Kidney tubule cell (primary cell): ENCODE results near the gene GDF11.

Experiments
- DNase-seq: peaks from one replicate; pipeline ENCODE4 v3.0.0-alpha.2; 2018; ENCODE audit warnings: low spot score

The GDF11 gene

DNA sequence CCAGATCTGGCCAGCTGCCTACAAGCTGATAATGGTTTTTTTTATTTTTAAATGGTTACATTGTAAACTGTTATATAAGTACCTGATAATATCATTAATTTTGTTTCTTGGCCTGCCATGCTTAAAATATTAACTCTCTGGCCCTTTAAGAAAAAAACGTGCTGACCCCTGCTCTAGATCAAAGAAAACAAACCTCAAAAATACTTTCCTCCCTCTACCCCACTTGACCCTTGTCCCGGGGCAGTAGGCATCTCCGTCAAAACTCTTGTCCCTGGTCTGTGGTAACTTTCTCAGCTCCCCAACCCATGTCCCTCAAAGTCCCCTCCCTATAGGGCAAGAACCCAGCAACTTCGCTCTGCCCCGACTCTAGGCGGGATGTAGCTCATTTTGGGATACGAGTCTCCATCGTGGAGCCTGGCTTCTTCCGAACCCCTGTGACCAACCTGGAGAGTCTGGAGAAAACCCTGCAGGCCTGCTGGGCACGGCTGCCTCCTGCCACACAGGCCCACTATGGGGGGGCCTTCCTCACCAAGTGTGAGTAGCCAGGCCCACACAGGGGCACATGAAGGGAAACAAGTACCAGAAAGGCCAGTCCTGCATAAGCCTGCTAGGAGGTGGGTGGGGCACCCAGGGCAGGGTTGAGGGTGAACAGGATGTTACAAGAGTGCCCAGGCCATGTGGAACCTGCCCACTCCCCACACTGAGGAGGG lies 19.3 kb upstream of the GDF11 start:
- no peak for DNase-seq

DNA sequence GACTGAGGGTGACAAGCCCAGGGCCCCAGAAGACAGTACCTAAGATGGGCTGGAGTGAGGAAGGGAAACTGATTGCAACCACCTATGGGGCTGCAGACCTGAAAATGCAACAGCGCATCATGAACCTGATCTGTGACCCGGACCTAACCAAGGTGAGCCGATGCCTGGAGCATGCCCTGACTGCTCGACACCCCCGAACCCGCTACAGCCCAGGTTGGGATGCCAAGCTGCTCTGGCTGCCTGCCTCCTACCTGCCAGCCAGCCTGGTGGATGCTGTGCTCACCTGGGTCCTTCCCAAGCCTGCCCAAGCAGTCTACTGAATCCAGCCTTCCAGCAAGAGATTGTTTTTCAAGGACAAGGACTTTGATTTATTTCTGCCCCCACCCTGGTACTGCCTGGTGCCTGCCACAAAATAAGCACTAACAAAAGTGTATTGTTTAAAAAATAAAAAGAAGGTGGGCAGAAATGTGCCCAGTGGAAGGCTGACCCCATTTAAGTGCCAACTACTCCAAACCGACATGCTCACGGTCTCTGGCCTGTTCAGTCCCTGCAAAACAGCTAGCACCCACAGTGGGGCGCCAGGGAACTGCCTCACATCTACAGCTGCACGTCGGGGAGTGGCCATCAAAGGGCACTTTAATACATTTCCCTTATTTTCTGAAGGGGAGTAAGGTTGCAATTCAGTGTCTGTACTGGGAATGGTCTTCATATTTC lies 18.5 kb upstream of the GDF11 start:
- peak; percentile 67 for DNase-seq

DNA sequence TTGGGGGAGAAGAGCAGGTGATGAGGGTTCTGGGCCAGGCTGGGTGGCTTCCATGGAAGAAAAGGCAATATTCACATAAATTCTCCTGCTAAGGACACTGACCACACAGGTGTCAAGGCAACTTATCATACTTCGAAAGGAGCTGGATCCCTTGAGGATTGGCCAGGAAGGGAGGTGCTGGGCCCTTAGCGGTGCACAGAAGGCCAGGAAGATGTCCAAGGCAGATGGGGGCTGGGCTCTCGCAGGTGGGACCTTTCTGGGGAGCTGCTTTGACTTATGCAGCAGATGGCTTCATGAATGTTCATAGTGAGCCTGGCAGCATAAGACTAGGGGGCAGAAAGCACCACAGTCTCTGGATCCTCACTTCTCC lies 18.0 kb upstream of the GDF11 start:
- DNase-seq: no peak

DNA sequence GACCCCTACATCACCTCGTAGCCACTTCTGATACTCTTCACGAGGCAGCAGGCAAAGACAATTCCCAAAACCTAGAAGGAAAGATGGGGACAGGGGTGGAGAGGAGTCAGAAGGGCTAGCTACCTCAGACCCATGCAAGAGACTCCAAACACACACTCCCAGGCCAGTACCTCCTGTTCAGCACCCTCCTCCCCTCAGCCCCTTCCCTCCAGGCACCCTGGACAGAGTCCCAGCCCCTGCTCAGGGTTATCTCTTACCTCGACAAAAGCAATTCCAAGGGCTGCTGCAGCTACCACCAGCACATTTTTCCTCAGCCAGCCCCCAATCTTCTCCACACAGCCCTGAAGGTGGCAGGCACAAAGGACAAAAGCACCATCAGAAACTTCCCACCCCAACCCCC lies 17.4 kb upstream of the GDF11 start:
- DNase-seq: no peak

DNA sequence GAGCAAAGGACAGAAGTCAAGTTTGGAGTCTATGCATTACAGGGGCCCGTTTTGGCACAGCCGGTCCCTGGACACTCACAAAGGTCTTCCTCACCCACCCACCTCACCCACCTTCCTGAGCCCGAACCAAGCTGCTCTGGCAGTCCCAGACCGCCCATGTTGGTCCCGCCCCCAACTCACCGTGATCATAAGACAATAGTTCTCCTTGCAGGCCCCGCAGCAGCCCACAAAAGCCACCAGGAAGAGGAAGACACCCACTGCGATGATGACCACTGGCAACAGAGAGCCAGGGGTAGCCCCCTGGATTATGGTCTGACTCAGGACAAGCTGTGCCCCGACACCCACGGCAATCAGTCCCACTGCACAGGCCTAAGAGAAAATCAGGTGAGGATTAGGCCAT lies 16.0 kb upstream of the GDF11 start:
- DNase-seq: no peak

DNA sequence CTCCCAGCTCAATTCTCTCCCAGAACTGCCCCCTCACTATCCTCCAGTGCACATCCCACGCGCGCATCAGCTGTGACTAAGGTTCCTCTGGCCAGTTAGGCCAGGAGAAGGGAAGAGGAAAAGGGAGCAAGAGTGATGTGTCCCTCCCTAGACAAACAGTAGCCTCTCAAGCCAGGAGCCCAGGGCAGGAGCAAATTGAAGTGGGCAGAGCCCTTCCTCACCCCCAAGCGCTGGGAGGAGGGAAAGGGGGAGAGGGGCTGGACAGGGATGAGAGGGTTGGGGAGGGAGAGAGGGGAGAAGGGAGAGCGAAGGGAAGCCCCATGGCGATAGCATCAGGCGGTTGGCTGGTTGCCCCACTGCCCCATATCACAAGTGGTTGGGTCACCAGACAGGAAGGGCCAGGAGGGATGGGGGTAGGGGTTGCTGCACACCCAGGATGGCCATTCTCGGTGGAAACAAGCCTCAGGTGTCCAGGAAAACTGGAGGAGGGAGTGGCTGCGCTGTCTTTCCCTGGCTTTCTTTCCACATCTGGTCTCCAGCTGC lies 15.2 kb upstream of the GDF11 start:
- peak; percentile 78 for DNase-seq

DNA sequence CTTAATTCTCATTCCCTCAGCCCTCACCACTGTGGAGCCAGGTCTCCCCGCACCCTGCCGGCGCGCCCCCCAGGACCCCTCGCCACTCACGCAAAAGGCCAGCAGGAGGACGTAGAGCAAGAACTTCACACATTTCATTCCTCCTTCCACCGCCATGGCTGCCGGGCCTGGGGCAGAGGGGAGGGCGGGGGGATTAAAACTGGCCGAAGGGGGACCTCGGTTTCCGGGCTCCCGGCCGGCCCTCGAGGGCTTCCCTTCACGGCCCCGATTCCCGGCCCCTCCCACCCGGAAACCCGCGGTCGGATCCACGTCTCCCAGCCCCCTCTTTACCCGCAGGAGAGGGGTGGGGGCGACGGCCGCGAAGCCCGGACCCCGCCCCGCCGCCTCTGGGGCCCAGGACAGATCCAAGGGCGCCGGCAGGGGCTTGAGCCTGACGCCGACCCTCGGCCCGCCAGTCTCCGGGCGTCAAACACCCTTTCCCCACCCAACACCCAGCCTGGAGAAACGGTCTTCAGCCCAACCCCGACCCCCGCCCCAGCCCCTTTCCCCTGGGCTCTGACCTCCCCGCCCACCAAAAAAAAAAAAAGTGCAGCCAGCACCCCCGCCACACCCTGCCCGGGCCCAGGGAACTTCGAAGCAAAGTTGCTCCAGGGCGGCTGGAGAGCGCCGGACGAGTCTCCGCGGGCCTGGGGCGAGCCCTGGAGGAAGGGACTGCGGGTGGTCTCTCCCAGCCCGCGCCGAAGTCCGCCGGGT lies 14.6 kb upstream of the GDF11 start:
- peak; percentile 73 for DNase-seq

DNA sequence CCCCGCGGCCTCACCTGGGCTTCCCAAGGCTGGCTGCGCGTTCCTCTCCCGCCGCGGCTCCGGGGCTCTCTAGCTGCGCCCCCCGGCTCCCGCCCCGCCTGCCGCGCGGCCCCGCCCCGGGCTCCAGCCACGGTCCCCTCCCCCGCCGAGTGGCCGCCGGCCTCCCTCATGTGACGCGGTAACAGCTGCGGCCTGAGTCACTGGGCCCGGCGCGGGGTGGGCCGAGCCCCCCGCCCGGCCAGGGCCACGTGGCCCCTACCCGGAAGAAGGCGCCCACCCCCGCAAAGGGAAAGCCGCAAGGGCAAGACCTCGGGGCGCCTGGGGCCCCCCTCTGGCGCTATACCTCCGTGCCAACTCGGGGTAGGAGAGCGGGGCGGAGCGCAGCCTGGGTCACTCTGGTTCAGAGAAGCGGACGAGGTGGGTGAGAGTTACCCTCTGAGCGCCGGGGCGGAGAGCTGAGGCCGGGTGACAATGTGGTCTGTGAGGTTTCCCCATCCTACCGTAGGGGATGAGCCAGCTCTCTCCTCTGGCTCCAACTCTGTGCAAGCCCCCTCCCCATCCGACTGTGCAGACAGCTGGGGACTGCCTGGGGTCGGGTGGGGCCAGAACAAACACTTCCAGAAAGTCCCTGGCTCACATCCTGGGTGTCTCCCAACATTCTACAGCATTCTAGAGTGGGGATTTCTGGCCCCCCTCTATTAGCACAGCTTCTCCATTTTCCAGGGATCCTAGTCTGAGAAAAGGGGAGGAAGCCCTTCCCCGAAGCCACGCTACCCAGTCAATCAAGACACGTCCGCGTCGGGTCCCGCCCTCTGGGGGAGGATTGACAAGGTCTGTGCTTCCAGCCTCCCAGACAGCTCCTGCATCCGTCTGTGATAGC lies 13.7 kb upstream of the GDF11 start, which contains the start of gene CD63:
Gene CD63, minus strand, starts transcription at position 71 of the 880 bp plus-strand sequence. CDS start 668 bp downstream, outside the sequence.
- DNase-seq: peak; percentile 95

DNA sequence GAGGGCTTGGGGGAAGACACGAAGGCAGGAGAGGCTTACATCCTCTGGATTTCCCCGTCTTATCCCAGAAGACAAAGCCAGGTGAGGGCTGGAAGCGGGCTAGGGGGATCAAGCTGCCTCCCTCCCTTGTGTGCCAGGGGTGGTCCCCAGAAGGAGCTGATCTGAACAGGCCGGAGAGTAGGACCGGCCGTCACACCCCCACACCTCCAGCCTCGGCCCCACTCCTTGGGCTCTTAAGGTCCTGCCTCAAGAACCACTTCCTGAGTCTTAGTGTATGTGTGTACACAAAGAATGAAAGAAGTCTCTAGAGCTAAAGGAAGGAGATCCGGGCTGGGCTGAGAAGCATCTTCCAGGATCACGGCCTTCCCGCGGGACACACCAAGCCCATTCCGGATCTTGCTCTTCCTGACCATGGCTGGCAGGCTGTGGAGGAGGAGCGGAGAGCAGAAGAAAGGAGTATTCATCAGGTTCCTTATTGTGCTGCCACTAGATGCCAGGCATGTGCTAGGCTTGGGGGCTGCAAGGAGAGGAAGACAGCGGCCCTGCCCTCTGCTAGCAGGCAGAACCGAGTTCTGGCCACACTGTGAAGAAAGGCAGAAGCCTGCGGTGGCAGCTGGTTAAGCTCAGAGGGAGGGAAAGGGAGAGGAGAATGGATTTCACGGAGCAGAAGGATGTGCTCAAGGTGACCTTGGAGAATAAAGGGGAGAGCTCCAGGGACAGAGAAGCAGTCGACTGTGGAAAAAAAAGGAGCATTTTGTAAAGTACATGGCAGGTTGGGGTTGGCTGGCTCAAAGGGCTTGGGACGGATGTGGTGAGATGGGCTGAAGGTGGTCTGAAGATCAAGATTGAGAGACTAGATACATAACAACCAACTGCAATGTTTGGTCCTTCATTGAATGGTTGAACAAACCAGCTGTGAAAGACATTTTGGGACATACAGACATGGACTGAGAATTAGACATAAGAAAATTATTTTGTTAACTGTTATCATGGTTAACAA lies 12.8 kb upstream of the GDF11 start:
- DNase-seq: peak; percentile 69

DNA sequence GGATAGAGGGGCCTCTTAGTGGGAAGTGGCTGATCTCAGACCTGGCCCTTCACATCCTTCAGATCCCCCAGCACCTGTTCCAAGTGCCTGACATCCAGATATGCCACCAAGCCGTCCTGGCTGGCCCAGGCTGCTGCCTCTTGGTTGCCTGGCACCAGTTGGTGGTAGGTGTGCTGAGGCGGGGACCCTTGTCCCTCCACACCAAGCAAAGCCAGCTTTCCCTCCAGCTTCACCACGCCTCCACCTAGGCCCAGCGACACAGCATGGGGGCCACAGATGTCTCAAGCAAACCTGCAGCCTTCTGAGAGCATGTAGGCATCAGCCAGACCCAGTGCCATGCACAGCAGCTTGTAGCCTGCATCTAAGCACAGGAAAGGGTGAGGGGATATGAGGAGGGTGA lies 10.6 kb upstream of the GDF11 start:
- no peak for DNase-seq

DNA sequence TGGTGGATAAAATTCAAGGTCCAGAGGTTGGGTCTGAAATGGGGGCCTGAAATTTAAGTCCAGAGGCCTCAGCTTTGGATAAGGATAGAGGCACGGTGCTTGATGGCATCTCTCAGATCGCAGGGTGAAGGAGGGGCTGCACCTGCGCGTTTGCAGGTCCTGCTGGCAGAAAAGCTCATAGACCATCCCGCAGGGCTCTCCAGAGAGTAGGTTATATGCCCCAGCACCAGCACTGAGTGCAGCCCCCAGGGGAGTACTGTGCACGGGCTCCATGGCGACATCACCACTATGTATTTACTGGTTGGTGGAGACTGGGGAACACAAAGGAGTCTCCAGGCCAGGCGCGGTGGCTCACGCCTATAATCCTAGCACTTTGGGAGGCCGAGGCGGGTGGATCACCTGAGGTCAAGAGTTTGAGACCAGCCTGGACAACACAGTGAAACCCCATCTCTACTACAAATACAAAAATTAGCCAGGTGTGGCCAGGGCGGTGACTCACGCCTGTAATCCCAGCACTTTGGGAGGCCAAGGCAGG lies 9.8 kb upstream of the GDF11 start:
- DNase-seq: no peak

DNA sequence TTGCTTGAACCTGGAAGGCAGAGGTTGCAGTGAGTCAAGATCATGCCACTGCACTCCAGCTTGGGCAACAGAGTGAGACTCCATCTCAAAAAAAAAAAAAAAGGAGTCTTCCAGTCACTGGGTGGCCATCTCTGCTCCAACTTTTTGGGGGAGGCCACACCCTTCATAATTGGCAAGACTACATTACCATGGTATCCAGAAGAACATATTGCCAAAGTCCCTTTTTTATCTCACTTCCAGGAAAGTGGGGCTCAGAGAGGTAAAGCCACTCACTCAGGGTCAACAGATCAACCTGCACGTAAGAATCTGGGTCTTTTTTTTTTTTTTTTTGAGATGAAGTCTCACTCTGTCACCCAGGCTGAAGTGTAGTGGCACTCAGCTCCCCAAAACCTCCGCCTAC lies 9.1 kb upstream of the GDF11 start:
- no peak for DNase-seq

DNA sequence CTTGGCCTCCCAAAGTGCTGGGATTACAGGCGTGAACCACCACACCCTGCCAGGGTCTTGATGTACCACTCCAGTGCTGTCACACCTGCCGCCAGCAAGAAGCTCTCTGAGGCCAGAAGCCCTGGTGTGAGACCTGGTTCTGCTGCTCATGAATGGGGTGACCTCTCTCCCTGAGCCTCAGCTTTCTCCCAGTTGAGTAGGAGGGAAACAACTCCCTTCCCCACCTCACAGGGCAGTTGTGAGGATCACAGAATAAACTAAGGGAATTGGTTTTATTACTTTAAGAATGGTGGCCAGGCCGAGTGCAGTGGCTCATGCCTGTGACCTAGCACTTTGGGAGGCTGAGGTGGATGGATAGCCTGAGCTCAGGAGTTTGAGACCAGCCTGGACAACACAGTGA lies 8.3 kb upstream of the GDF11 start:
- no peak for DNase-seq

DNA sequence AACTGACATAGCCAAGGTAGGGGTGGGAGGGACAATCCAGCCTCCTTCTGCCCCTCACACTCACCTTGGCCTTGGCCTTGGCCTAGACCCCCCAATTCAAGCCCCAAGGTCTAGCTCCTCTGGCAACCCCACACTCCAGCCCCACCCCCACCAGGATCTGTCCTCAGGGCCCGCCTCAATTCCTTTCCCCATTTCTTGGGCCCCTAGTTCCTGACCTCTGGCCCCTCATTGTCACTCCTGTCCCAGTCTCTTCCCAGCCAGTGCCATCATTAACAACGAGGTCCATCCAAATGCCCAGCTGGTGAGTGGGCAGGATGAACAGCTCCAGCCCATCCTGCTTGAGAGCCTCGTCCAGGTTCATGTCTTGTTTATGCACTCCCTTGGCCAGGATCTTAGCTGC lies 6.8 kb upstream of the GDF11 start:
- no peak for DNase-seq

DNA sequence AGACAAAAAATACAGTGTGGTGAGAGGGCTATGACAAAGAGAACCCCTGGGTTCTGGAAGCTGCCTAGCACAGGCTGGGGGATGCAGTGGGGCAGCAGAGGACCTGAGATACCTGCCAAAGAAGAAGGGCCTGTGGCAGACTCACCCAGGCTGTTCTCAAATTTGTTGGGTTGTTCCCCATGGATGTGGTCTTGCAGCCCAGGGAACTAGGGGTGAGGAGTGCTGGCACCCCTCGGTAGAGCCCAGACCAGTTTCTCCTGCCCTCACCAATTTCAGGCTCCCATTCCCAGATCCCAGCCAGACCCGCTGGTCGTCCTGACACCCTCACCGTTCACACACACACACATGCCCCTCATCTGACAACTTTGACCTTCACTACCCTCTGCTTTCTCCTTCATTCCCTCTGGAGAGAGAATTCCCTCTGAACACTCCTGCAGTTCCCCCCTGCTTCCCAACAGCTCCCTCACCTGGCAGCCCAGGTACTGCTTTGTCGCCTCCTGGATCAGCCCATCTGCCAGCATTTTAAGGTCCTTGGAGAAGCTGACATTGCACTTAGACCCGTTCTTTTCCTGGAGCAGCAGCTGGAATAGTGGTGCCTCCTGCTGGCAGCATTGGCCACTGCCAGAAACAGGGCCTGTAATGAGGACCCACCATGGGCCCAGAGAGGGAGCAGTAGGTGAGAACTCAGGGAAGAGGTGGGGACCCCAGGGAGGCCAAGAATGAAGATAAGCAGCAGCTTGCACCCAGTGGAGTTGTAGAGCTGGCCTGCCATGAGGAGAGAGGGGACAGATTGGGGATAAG lies 5.9 kb upstream of the GDF11 start:
- peak; percentile 86 for DNase-seq

DNA sequence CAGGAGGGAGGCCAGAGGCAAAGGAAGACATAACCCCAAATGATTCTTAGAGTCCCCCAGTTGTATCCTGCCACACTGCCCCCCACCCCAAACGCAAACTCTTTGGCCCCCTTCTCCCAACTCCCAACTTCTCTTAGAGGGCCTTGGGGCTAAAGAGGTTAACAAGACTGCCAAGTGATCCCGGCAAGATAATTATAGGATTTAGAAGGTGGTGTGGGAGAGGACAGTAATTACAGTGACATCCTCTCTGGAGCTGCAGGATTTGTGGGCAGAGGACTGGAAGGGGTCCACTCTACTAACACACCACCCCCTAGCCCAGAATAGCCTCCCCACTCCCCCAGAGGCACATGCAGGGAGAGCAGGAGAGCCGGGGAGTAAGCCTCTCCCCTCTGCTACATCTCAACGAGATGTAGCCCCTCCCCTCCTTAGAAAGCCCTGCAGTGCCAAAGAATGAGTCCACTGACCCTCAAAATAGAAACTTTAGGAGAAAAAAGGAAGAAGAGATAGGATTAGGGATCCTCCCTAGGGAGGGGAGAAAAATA lies 5.3 kb upstream of the GDF11 start:
- no peak for DNase-seq

DNA sequence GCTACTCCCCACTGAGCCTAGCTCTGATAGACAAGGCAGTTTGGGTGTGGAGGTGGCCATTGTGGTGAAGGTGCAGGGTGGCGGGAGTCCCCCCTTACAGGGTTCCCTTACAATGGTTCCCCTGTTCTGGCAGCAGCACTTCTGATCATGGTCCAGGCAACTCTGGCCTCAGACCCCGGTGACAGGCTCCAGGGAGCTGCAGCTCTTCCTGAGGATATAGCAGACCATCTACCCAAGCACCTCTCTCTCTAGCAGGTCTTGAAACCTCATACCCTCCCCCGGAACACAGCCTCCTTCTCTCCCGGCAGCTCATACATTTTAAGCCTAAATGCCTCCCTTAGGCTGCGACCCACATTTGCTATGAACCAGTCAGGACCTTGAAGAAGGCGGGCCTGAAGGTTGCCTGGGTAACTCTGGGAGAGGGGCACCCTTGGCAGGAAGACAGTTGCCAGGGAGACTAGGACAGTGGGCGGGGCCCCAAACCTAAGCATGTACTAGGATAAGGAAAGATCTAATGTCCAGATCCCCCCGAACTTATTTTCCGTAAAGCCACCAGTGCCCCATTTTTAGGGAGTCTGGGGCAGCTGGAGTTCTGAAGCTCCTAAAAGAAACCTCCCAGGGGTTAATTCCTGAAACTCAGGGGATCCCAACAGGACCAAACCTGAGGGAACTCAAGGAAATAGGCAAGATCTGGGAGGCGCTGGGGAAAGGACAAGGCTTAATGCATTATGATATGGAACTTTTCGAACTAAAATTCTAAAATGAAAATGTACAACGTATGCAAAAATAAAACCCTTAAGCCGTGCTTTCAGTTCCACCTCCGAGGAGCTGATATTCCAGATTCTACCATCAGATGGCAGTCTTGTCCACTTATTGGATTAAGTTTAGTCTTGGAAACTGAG lies 4.5 kb upstream of the GDF11 start:
- DNase-seq: peak; percentile 82

DNA sequence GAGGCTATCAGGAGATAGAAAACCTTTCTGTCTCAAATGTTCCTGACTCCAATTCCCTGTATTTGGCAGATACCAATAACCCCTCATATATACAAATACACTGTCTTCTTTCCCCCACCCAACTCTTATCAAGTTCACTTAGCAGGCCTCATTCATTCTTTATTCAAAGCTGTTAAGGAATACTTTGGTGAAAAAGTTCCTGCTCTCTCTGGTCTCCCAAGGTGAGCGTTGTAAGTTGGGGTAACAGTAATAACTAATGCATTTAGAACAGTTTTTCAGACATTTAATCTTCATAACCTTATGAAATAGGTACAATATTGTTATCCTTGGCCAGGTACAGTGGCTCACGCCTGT lies 3.9 kb upstream of the GDF11 start:
- no peak for DNase-seq
